Measurements from ENCODE around the gene LORICRIN. TPM values are rescaled to one million over a fixed set of nuclear protein-coding genes. Genes with fewer than 3 reads are reported as not detected.

Gene LORICRIN
- polyA plus RNA-seq, 3 donors = not detected

- no peak for DNase-seq (ENCODE audit: low read depth in 3 of 3, low spot score in 2 of 3)
These were observed 11.2 kb upstream of the LORICRIN start for GRCh38 chr1:153248176-153248879.

DNA sequence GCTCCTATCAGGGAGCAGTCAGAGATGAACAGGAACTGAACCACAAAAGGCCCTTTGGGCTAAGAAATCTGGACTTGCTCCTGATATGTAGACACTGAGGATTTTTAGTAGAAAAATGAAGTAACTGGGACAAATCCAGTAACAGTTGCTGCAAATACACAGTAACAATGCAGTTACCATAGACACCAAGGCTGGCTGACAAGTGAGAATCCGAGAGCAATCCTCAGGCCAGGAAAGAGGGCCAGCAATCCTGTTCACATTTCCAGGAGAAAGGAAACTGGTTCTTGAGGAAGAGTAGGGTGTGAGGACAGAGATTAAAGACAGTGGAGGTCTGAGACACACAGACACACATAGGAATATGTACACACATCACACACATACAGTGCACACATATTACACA lies 9.3 kb upstream of the LORICRIN start:
- no peak for DNase-seq (ENCODE audit: low read depth in 3 of 3, low spot score in 2 of 3)

DNA sequence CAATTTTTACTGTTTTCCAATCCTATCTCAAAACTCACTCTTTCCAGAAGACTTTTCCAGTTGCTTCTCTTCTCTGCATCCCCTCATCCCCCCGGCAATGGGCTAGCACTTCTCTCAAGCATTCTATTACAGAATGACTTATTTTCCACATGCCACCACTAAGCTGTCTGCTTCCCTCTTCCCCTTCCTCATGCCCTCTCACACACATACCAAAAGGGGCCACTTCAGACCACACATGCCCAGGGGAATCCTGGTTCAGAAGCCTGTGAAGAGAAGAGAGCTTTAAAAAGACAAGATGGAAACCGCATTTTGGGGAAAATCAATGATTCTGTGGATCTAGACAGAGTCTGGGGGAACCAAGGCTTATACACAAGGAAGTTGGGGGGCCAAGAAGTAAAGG lies 8.4 kb upstream of the LORICRIN start:
- DNase-seq (ENCODE audit: low read depth in 3 of 3, low spot score in 2 of 3) = no peak

- no peak for DNase-seq (ENCODE audit: low read depth in 3 of 3, low spot score in 2 of 3)
These were observed 7.9 kb upstream of the LORICRIN start for GRCh38 chr1:153251562-153251961.

DNA sequence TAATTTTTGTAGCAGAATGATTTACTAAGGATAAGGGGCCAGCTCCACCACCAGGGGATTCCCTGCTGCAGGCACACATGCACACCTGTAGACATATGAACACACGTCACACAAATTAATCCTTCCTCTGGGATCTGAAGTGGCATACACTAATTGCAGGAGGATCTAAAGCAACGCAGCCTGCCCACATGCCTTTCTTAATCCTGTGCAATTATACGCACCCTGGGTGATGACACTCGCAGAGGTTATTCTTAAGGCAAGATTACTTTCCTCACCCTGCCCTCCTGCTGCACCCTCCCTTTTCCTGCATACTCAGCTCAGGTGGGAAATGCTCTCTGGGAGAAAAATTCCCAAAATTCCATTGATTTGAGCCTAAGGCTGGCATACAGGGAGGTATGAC lies 7.5 kb upstream of the LORICRIN start:
- no peak for DNase-seq (ENCODE audit: low read depth in 3 of 3, low spot score in 2 of 3)

DNA sequence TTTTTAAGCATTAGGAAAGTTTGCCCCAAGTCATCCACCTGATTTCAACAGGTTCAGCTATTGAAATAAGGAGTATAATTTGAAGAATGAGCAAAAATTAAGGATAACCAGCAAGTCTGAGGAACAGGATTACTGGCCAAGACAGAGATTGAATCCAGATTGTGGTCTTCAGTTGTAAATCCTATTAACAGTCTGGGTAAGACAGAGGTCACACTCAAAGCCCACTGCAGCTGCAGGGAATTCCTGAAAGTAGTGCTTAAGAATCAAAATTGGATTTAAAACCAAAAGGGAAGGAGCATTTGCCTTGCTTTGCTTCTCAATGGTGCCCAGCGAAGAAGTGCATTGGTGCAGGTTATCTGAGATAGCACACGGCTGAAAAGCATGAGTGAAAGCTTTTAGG lies 6.4 kb upstream of the LORICRIN start:
- DNase-seq (ENCODE audit: low read depth in 3 of 3, low spot score in 2 of 3) = no peak

DNA sequence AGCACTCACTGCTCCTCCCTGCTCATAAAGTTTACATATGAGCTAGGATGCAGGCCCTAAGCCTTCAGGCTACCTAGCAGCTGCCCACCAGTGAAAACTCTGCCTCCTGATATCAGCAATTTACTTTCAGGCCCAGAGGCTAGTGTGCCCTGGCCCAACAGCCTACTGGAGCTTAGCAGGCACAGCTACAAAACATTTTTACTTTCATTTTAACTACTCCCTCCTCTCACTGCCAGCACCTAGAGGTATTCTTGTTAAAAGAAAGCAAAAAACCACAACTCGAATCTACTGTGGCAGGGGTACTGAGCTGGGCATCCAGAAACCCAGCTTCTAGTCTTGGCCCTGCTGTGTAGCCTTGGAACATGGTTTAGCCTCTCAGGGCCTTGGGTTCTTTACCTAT lies 5.8 kb upstream of the LORICRIN start:
- no peak for DNase-seq (ENCODE audit: low read depth in 3 of 3, low spot score in 2 of 3)

DNA sequence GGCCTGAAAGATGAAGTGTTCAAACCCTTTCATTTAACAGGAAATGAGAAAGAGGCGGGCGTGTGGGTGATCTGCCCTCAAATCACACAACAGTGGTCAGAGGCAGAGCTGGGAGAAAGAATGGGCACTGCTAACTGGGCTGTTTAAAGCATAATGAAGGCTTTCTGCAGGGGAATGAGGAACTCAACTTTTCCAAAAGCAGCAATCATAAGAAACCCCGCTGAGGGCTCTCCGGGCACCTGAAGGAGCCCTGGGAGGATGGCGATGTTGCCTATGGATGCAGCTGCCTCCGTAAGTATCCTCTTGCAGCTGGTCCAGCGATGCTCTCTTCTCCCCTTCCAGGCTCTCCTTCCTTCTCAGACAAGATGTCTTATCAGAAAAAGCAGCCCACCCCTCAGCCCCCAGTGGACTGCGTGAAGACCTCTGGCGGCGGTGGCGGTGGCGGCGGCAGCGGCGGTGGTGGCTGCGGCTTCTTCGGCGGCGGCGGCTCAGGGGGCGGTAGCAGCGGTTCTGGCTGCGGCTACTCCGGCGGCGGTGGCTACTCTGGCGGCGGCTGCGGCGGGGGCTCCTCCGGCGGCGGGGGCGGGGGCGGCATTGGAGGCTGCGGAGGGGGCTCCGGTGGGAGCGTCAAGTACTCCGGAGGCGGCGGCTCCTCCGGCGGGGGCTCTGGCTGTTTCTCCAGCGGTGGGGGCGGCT lies 1.2 kb downstream of the LORICRIN start:
- DNase-seq (ENCODE audit: low read depth in 3 of 3, low spot score in 2 of 3) = no peak

- no peak for DNase-seq (ENCODE audit: low read depth in 3 of 3, low spot score in 2 of 3)
These were observed 2.0 kb downstream of the LORICRIN start for GRCh38 chr1:153261281-153262069.

- no peak for DNase-seq (ENCODE audit: low read depth in 3 of 3, low spot score in 2 of 3)
These were observed 2.5 kb downstream of the LORICRIN start for GRCh38 chr1:153262070-153262366.

DNA sequence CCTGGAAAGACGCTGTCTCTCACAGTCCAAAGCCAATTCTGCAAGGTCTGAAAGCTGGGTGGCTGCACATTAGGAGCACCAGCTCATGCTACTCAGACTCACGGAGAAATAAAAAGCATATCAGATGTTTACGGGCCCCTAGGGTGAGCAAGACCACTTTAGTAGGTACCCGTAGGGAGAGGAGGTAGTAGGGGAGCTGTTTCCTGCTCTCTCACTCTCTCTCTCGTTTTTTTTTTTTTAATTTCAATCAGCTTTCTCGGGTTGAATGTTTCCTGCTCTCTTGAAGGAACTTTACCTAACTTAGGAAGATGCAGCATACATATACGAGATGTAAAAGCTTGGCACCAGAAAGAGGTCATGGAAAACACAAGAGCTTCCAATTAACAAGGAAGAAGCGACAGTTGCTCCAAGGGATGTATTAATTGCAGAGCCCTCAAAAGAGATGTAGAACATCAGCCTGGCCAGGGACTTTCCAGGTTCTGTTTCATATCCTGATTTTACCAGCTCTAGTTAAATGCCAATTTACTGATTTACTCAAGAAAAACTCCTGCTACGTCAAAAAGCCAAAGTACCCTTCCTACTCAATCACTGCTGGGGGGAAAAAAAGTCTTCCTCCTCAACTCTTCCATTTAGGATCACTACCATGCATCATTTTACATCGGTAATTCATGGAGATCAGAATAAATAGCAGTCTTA lies 3.1 kb downstream of the LORICRIN start:
- DNase-seq (ENCODE audit: low read depth in 3 of 3, low spot score in 2 of 3) = no peak

- no peak for DNase-seq (ENCODE audit: low read depth in 3 of 3, low spot score in 2 of 3)
These were observed 6.0 kb downstream of the LORICRIN start for GRCh38 chr1:153265457-153265856.

GRCh38 chr1:153271711-153272110 lies 12.2 kb downstream of the LORICRIN start:
- no peak for DNase-seq (ENCODE audit: low read depth in 3 of 3, low spot score in 2 of 3)

DNA sequence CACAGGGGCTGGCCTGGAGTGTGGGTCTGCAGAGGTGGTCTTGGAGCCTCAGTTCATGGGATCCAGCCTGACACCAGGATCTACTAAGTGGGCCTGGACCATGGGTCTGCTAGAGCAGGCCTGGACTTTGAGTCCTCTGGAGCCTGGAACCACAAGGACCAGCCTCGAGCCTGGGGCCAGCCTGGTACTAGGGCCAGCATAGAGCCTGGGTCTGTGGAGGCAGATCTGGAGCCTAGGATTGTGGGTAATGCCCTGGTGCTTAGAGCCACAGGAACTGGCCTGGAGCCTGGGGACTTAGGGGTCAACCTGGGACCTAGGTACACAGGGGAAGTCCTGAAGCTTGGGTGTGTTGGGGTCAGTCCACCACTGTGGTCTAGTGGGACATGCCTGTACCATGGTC lies 12.7 kb downstream of the LORICRIN start:
- DNase-seq (ENCODE audit: low read depth in 3 of 3, low spot score in 2 of 3) = no peak

- DNase-seq (ENCODE audit: low read depth in 3 of 3, low spot score in 2 of 3) = no peak
These were observed 18.4 kb downstream of the LORICRIN start for GRCh38 chr1:153277852-153278251.

GRCh38 chr1:153288634-153289275 lies 29.3 kb downstream of the LORICRIN start:
- no peak for DNase-seq (ENCODE audit: low read depth in 3 of 3, low spot score in 2 of 3)

GRCh38 chr1:153291514-153291913 lies 32.0 kb downstream of the LORICRIN start:
- DNase-seq (ENCODE audit: low read depth in 3 of 3, low spot score in 2 of 3) = no peak

DNA sequence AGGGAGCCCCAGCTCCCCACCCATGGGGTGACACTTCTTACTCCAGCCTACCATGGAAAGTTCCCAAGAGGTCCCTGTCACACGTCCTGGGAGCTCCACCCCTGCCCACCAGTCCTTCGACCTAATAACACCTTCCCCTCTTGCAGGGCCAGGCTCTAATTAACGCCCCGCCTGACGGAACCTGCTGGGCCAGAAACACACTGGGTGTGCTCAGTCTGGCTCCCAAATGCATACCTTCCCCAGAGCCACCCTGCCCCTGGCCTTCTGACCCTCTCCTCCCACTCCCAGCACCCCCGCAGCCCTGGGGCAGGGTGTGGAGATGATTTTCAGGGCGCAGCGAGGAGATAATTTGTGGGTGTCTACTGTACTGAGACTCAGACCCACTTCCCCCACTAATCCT lies 32.7 kb downstream of the LORICRIN start:
- DNase-seq (ENCODE audit: low read depth in 3 of 3, low spot score in 2 of 3) = no peak

- no peak for DNase-seq (ENCODE audit: low read depth in 3 of 3, low spot score in 2 of 3)
These were observed 33.4 kb downstream of the LORICRIN start for GRCh38 chr1:153292740-153293479.

DNA sequence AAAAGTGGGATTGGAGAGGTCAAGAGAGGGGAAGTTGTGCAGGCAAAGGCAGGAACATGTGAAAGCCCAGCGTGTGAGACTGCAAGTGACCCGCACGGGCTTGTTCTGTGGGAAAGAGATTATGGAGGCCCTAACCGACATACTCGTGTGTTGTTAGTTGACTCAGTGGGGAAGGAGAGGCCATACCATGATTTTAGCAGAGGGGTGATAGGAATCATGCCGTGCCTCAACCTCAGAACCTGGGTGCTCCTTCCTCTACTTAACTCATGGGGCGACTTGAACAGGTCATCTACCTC lies 33.9 kb downstream of the LORICRIN start:
- DNase-seq (ENCODE audit: low read depth in 3 of 3, low spot score in 2 of 3) = no peak

Data from right renal cortex interstitium (tissue), 3 donors.